Measurements from ENCODE around the gene ISM1.

Gene ISM1

GRCh38 chr20:13320702-13321101 is 99.6 kb downstream of the ISM1 start:
- DNase-seq = no peak

DNA sequence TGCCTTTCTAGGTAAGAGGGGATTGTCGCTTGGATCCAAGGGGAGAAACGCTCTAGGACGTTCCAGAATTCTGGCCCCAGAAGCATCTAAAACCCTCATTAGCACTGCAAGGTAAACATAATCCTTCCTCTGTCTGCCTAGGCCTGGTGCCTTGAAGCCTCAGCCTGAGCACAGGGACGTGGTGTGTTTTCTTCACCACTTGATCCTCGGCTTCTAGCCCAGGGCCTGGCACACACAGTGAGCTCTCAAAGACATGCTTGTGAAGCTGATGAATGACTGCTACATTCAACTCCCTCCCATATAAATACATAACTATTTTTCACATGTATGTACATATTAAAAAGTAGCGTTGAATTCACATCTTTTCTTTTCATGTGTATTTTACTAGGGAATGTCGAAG is 100.3 kb downstream of the ISM1 start:
- DNase-seq = no peak

DNA sequence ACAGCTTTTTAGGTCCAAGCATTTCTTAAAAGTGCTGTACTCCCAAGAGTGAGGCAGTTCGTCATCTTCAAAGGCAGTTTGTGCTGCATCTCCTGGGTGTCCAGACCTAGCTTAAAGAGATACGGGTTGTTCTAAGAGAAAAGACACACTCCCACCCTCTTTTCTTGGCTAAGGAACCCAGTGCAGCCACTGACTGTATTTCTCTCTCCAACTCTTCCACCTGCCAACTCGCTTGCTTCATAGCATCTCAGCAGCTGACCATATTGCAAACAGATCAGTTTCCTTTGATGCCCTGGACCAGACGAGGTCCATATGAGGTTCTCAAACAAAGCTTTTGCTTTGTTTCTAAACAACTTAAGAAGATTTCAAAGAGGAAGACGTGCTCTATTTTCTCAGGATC is 101.1 kb downstream of the ISM1 start:
- DNase-seq = no peak

GRCh38 chr20:13322621-13323020 is 101.5 kb downstream of the ISM1 start:
- no peak for DNase-seq

GRCh38 chr20:13325033-13325432 is 104.0 kb downstream of the ISM1 start:
- DNase-seq = no peak

DNA sequence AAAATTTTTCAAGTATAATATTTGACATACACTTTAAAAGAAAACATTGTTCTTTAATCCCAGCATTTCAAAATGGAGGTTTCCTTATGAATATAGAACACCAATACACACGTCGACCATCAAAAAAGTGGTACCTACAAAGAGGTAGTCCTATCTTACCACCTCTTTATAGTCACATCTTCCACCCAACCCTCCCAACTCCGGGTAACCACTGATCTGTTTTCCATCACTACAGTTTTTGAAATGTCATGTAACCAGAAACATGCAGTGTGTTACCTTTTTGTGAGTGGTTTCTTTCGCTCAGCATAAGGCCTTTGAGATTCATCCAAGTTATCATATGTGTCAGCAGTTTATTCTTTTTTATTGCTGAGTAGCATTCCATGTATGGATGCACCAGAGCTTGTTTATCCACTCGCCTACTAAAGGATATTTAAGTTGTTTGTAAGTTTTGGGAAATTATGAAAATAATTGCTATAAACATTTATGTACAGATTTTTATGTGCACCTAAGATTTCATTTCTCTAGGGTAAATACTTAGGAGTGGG is 104.8 kb downstream of the ISM1 start:
- no peak for DNase-seq

DNA sequence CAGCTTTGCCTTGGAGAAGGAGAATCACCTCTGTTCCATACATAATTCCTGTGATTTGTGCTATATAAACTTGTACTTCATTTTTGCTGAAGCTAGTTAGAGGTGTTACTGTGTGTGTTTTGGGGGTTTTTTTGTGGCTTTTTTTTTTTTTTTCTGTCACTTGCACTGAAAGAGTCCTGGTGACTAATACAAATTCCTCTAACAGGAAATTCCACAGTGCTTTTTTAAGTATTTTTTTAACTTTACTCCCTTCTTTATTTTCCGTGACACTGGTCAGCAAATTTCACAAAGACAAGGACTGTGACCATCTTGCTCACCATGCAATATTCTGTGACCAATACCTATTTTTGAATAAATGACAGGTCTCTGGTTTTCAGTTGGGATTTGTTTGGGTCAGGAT is 110.5 kb downstream of the ISM1 start:
- DNase-seq = no peak

- DNase-seq = no peak
Observed at GRCh38 chr20:13333036-13333435, 112.0 kb downstream of the ISM1 start.

DNA sequence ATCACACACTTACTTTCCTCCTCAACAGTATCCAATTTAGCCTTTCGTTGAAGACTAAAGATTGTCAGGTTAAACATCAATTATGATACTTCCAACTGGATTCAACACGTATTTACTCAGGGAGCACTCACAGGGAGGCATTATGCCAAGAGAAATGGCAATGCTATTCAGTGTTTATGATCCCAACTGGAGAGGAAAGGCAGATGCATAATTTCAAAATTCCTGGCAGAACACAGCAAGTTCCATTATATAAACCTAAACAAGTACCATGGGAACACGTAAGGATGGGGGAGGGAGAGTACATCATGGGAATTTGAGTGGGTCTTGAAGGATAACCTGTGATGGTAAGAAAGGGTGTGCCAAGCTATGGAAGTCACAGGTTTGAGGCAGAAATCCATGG is 112.7 kb downstream of the ISM1 start:
- DNase-seq = no peak

DNA sequence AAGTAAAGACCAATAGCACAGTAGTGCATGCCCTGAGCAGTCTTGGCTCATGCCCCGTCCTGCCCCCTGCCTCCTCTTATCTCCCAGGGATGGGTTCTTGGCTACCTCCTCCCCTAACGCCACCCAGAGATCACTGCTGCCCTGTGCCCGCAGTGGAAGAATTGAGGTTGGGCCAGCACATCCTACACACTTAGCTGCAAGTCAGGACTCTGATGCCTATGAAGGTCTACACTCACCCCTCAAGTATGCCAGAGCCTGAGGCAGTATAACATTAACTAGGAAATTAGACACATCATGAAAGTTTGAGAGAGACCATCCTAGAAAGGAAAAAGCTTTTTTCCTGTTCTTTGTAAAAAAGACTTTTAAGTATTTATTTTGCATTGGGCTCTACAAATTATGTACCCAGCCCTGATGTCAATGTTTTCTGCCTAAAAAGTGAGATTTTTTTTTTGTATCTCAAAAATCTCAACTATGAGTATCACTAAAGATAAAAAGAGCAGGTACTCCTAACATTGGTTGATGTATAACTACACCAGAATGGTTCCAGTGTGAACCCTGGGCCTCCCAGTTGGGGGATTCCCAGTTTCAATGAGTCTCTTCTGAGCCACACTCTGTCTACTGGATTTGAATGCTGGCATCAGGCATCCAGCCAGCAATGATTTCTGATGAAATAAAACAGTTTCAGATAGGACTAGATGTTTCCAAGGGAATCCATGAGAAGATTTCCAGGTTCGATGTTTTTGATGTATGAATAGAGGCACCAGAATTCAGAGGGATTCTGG is 115.4 kb downstream of the ISM1 start:
- DNase-seq = no peak

DNA sequence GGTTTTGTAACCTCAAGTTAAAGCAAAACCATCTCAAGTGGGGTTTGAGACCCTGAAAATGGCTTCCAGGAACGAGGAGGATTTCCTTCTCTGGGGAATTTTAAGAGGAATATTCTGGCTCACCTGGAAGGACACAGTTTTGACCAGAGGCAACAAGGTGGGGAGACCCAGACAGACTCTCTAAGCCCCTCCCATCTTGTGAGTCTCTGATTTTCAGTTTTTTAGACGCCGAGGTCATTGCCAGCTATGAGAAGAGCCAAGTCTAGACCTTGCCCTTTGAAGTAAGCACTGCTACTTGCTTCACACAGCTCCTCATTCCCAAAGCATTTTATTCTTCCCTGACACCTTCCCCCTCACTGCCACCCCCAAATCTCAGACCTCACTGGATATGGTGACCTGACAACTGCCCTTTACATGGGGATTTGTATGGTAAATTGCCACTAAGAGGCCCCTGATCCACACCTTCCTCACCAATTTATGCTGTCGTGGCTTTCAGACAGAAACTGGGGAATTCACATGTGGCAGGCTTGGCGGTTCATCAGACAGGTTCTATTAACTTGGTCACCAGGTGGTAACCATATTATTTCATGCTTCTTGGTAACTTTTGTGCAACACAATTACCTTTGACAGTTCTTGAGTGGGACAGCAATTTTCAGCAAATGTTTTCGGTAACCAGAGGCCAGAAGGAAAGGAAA is 116.2 kb downstream of the ISM1 start:
- DNase-seq = no peak

DNA sequence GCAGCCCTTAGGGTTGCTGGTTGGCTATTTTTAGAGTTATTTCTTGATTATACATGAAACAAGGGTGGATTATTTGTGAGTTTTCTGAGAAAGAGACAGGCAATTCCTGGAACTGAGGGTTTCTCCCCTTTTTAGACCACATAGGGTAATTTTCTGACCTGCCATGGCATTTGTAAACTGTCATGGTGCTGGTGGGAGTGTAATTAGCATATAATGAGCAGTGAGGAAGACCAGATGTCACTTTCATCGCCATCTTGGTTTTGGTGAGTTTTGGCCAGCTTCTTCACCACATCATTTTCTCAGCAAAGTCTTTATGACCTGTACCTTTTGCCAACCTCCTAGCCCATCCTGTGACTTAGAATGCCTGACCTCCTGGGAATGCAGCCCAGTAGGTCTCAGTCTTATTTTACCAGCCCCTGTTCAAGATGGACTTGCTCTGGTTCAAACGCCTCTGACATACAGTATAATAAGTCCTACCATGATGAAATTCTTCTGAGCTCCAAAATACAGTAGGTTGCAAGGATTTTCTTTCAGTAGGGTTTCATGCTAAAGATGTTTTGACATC is 117.1 kb downstream of the ISM1 start:
- no peak for DNase-seq

- no peak for DNase-seq
Observed at GRCh38 chr20:13338999-13339411, 117.9 kb downstream of the ISM1 start.

- no peak for DNase-seq
Observed at GRCh38 chr20:13340088-13340487, 119.0 kb downstream of the ISM1 start.

GRCh38 chr20:13341737-13342393 is 120.8 kb downstream of the ISM1 start:
- no peak for DNase-seq

DNA sequence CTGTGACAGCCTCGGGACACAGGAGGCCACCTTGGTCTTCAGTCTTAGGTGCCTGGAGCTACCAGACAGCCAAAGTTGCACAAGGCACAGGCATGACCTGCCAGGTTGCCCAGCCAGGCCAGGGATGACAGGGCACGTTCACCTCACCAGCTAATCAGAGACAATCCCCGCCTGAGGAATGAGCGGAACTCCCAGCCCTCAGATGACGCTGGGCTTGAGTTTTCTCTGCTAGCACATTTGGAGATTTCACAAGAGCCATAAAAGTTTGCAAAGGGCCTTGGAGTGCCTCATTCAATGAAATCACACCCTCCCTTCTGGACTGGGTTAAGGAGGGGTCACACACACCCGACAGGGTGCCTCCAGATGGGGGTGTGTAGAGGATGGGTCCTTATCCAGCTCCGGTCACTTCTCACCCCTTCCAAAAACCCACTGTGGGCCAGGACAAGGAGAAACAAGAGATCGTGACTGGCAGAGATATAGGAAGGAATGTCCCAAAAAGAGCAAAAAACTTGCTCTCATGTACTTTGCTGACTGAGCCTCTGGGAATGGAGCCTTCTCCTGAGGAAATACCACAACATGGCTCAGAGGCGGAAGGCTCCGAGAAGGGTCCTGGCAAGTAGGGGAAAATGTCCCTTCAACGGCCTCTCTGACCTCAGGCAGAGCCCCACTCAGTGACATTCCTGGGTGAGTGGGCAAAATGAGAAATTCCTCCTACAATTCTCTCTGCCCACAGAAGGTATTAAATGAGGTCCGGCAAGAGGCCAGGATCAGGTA is 121.6 kb downstream of the ISM1 start:
- no peak for DNase-seq

DNA sequence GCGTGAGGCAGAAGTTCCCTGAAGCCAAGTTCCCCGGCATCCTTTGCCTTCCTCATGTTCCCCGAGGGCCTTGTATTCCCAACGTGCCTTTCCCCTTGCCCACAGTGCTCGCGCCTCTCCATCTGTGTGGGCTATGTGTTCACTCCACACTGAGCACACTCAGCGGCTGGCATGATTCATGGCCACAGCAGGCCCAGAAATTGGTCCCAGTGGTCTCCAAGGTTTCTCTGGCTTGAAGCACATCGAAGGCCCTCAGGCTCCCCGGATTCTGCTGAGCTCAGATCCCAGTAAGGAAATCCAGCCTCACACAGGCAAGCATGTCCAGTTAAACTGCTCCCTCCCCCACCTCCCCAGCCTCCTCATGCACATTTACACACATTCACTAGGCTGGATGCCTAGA is 123.6 kb downstream of the ISM1 start:
- no peak for DNase-seq

GRCh38 chr20:13348311-13349234 is 127.5 kb downstream of the ISM1 start:
- DNase-seq = no peak

DNA sequence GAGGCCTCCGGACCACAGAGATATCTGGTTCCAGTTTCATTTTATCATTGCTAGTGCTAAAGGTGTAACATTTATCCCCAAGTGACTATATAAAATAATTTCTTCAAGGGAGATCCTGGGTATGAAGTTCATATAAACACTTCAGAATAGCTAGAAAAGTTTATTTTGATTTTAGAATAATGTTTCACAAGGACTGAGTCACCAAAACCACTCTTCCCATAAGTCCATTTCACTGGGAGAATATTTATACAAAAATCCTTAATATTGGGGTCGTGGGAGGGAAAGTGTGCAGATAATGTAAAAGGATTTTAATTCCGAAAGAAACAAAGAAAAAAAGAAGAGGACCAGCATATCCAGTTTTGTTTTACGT is 128.1 kb downstream of the ISM1 start:
- no peak for DNase-seq

Data from cerebellar nuclear complex (tissue), 1 donor.